GM23338 (cell line): ENCODE data around the gene NKAPD1. TPM values are rescaled to one million over a fixed set of nuclear protein-coding genes. Genes with fewer than 3 reads are reported as not detected.

Source experiments
- ATAC-seq: fragments of 200-7000 bp; cut with Tn5 transposase; 3 replicates; pipeline ENCODE4 v1.9.1; 2020
- DNase-seq: peaks from one replicate; pipeline ENCODE4 v3.0.0-alpha.2; 2015; ENCODE audit warnings: low spot score
- H2AFZ ChIP-seq: fragments of 200-600 bp; sonication (generic); 2 replicates; pipeline ENCODE4 v1.8.0; 2016; ENCODE audit warnings: antibody characterized with exemption, mild to moderate bottlenecking, moderate library complexity
- H3F3A ChIP-seq: fragments of 200-600 bp; sonication (generic); replicated peaks from 2 replicates; pipeline ENCODE4 v1.8.0; 2017; ENCODE audit warnings: antibody characterized with exemption, mixed run types, low read depth
- H3K27ac ChIP-seq: fragments of 200-600 bp; sonication (generic); 2 replicates; pipeline ENCODE4 v1.6.1; 2016; ENCODE audit warnings: low read depth
- H3K27me3 ChIP-seq: fragments of 200-600 bp; sonication (generic); 2 replicates; pipeline ENCODE4 v1.8.0; 2016; ENCODE audit warnings: mild to moderate bottlenecking, mixed run types, moderate library complexity; ENCODE audit not compliant: insufficient read depth
- H3K36me3 ChIP-seq: fragments of 200-600 bp; sonication (generic); 2 replicates; pipeline ENCODE4 v1.8.0; 2016; ENCODE audit warnings: mild to moderate bottlenecking; ENCODE audit not compliant: insufficient read depth
- H3K4me1 ChIP-seq: fragments of 200-600 bp; sonication (generic); 2 replicates; pipeline ENCODE4 v1.8.0; 2016; ENCODE audit warnings: mild to moderate bottlenecking, moderate library complexity; ENCODE audit not compliant: insufficient read depth
- H3K4me2 ChIP-seq: fragments of 200-600 bp; sonication (generic); 2 replicates; pipeline ENCODE4 v1.7.1; 2017; ENCODE audit warnings: mixed run types
- H3K4me3 ChIP-seq: fragments of 200-600 bp; sonication (generic); 2 replicates; pipeline ENCODE4 v1.6.1; 2016; ENCODE audit warnings: mixed run types
- H3K79me2 ChIP-seq: fragments of 200-600 bp; sonication (generic); replicated peaks from 2 replicates; pipeline ENCODE4 v1.8.0; 2017; ENCODE audit warnings: mild to moderate bottlenecking; ENCODE audit not compliant: insufficient read depth
- H3K9me2 ChIP-seq: fragments of 200-600 bp; sonication (generic); 2 replicates; pipeline ENCODE4 v1.8.0; 2017; ENCODE audit not compliant: insufficient read depth
- H4K20me1 ChIP-seq: fragments of 200-600 bp; sonication (generic); replicated peaks from 2 replicates; pipeline ENCODE4 v1.8.0; 2017; ENCODE audit warnings: mild to moderate bottlenecking; ENCODE audit not compliant: insufficient read depth
- H3K27ac Mint-ChIP-seq: 2 replicates; pipeline ENCODE4 v1.8.0; 2020; ENCODE audit warnings: inconsistent platforms, mild to moderate bottlenecking, moderate library complexity, mixed read lengths
- H3K27me3 Mint-ChIP-seq: 3 replicates; pipeline ENCODE4 v1.8.0; 2022; ENCODE audit warnings: low read depth, mild to moderate bottlenecking, moderate library complexity, mixed read lengths, inconsistent platforms; ENCODE audit not compliant: insufficient read depth, poor library complexity
- H3K36me3 Mint-ChIP-seq: 3 replicates; pipeline ENCODE4 v1.8.0; 2021; ENCODE audit warnings: low read depth, mild to moderate bottlenecking, inconsistent platforms, moderate library complexity, mixed read lengths
- H3K4me1 Mint-ChIP-seq: 3 replicates; pipeline ENCODE4 v1.8.0; 2020; ENCODE audit warnings: mild to moderate bottlenecking, inconsistent platforms, mixed read lengths
- H3K4me3 Mint-ChIP-seq: 3 replicates; pipeline ENCODE4 v1.8.0; 2021; ENCODE audit warnings: moderate library complexity, mild to moderate bottlenecking, inconsistent platforms, mixed read lengths
- H3K9me3 Mint-ChIP-seq: 3 replicates; pipeline ENCODE4 v1.8.0; 2020; ENCODE audit warnings: moderate library complexity, mild to moderate bottlenecking, inconsistent platforms, mixed read lengths
- CREB1 ChIP-seq: fragments of 250-450 bp; sonication (Bioruptor Pico); IDR thresholded peaks from 2 replicates; pipeline ENCODE4 v1.5.0; 2020; ENCODE audit warnings: low read depth, mild to moderate bottlenecking, moderate library complexity
- EZH2 ChIP-seq: fragments of 200-600 bp; sonication (generic); IDR thresholded peaks from one replicate; pipeline ENCODE4 v1.8.0; 2017; ENCODE audit warnings: antibody characterized with exemption, mild to moderate bottlenecking, low read depth; ENCODE audit not compliant: unreplicated experiment
- EZH2phosphoT487 ChIP-seq: fragments of 200-600 bp; sonication (generic); IDR thresholded peaks from one replicate; pipeline ENCODE4 v1.8.1; 2018; ENCODE audit warnings: antibody characterized with exemption; ENCODE audit not compliant: unreplicated experiment
- JUNB ChIP-seq: IDR thresholded peaks from one replicate; pipeline ENCODE4 v1.6.1; 2016; ENCODE audit warnings: antibody characterized with exemption; ENCODE audit not compliant: unreplicated experiment
- NANOG ChIP-seq: IDR thresholded peaks from 2 replicates; pipeline ENCODE4 v1.6.1; 2016; ENCODE audit warnings: antibody characterized with exemption, borderline replicate concordance
- POLR2AphosphoS5 ChIP-seq: IDR thresholded peaks from 2 replicates; pipeline ENCODE4 v1.6.1; 2016; ENCODE audit warnings: antibody characterized with exemption, low read depth
- ZNF114 ChIP-seq: fragments of 250-450 bp; sonication (Bioruptor Pico); IDR thresholded peaks from 2 replicates; pipeline ENCODE4 v1.5.0; 2020; ENCODE audit warnings: mild to moderate bottlenecking, moderate library complexity
- polyA plus RNA-seq: library from polyadenylated mRNA; unstranded; fragments of >200 nt; fragmentation: Nextera tagmentation; extraction: Ambion mirVana; gene quantifications from 2 replicates; pipeline ENCODE4 v1.2.1, GENCODE V29; 2016
- total RNA-seq: library from RNA; depleted of rRNA; stranded (reverse); fragments of >200 nt; shearing (Covaris generic); gene quantifications from 2 replicates; pipeline ENCODE4 v1.2.3, GENCODE V29; 2014
- TF ChIP-seq, protein P1 (sequence below): IDR thresholded peaks from one replicate; pipeline ENCODE4 v1.6.1; 2018; ENCODE audit warnings: antibody characterized with exemption; ENCODE audit not compliant: unreplicated experiment
- TF ChIP-seq, protein P2 (sequence below): IDR thresholded peaks from 2 replicates; pipeline ENCODE4 v1.6.1; 2016; ENCODE audit warnings: antibody characterized with exemption
- TF ChIP-seq, protein P3 (sequence below), 2 experiments: fragments of 200-600 bp in 1 of 2; sonication (generic) in 1 of 2; conservative IDR thresholded peaks; 2 replicates each; pipeline versions ENCODE4 v1.5.1 to v1.6.1; 2016 to 2017; ENCODE audit warnings: antibody characterized with exemption in 2 of 2, low read depth in 2 of 2, mild to moderate bottlenecking in 2 of 2, moderate library complexity in 1 of 2

Gene NKAPD1
- total and polyA plus RNA-seq, 2 experiments from 2014 or later = 14.6 to 40.6 TPM

GRCh38 chr11:112085822-112086421, 11.8 kb downstream of the NKAPD1 start (continued):
- TF ChIP-seq, protein P1, sequence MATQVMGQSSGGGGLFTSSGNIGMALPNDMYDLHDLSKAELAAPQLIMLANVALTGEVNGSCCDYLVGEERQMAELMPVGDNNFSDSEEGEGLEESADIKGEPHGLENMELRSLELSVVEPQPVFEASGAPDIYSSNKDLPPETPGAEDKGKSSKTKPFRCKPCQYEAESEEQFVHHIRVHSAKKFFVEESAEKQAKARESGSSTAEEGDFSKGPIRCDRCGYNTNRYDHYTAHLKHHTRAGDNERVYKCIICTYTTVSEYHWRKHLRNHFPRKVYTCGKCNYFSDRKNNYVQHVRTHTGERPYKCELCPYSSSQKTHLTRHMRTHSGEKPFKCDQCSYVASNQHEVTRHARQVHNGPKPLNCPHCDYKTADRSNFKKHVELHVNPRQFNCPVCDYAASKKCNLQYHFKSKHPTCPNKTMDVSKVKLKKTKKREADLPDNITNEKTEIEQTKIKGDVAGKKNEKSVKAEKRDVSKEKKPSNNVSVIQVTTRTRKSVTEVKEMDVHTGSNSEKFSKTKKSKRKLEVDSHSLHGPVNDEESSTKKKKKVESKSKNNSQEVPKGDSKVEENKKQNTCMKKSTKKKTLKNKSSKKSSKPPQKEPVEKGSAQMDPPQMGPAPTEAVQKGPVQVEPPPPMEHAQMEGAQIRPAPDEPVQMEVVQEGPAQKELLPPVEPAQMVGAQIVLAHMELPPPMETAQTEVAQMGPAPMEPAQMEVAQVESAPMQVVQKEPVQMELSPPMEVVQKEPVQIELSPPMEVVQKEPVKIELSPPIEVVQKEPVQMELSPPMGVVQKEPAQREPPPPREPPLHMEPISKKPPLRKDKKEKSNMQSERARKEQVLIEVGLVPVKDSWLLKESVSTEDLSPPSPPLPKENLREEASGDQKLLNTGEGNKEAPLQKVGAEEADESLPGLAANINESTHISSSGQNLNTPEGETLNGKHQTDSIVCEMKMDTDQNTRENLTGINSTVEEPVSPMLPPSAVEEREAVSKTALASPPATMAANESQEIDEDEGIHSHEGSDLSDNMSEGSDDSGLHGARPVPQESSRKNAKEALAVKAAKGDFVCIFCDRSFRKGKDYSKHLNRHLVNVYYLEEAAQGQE = no peak
- TF ChIP-seq POLR2AphosphoS5 (no peak), JUNB (no peak), CREB1 (no peak), EZH2phosphoT487 (no peak), NANOG (no peak)
- TF ChIP-seq, protein P2, sequence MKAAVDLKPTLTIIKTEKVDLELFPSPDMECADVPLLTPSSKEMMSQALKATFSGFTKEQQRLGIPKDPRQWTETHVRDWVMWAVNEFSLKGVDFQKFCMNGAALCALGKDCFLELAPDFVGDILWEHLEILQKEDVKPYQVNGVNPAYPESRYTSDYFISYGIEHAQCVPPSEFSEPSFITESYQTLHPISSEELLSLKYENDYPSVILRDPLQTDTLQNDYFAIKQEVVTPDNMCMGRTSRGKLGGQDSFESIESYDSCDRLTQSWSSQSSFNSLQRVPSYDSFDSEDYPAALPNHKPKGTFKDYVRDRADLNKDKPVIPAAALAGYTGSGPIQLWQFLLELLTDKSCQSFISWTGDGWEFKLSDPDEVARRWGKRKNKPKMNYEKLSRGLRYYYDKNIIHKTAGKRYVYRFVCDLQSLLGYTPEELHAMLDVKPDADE = no peak
- TF ChIP-seq, protein P3, sequence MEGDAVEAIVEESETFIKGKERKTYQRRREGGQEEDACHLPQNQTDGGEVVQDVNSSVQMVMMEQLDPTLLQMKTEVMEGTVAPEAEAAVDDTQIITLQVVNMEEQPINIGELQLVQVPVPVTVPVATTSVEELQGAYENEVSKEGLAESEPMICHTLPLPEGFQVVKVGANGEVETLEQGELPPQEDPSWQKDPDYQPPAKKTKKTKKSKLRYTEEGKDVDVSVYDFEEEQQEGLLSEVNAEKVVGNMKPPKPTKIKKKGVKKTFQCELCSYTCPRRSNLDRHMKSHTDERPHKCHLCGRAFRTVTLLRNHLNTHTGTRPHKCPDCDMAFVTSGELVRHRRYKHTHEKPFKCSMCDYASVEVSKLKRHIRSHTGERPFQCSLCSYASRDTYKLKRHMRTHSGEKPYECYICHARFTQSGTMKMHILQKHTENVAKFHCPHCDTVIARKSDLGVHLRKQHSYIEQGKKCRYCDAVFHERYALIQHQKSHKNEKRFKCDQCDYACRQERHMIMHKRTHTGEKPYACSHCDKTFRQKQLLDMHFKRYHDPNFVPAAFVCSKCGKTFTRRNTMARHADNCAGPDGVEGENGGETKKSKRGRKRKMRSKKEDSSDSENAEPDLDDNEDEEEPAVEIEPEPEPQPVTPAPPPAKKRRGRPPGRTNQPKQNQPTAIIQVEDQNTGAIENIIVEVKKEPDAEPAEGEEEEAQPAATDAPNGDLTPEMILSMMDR (conservative IDR thresholded peaks at IDR 0.05; ENCODE audit: low read depth in 2 of 2) = no peak

DNA sequence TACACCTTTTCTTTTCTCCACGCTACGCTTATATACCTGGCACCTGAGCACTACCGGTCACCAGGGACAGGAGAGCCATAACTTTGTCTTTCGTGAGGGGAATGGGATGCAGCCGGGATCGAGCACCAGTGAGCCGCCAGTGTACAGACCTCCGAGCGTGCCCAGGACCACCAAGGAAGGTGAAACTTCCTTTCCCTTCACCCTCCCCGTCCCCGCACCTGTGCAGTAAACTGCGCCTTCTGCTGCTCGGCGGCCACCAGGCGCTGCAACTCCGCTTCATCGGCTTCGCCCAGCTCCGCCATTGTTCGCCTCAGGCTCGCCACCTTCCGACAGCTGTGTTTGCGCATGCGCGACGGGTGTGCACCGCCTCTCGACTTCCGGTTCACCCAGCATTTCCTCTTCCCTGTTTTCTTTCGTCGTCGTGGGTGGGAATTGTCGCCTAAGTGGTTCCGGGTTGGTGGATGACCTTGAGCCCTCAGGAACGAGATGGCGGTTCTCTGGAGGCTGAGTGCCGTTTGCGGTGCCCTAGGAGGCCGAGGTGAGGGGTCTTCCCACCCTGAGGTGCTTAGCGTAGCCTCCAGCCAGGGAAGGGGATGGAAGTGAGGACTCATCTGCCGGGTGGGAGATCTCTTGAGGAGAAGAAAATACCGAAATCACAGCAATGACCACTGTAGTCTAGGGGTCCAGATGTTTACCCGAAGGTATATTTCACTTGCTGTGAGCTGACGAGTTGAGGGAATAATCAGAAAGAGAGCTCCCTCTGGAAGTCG, 12.5 kb downstream of the NKAPD1 start, which contains the start of the genes SDHD and TIMM8B:
Gene SDHD, plus strand, starts transcription at position 452 of the 770 bp plus-strand sequence. Its CDS starts 35 bp downstream, at position 487.
Gene TIMM8B, minus strand, starts transcription at position 335 of the 770 bp plus-strand sequence. Its CDS starts 33 bp downstream, at position 302.
- peaks cover 91% of the 10 kb centered on the region for H3K36me3 Mint-ChIP-seq
- H3K27me3 Mint-ChIP-seq = peaks cover 19% of the 10 kb centered on the region
- Histone ChIP-seq H3F3A (peaks cover 11% of the 10 kb centered on the region; the same call in 1 of the 2 replicates), H3K4me2 (peak within 1 kb of the TSS; percentile 95), H3K4me1 (peaks cover 7% of the 10 kb centered on the region), H3K27me3 (no peaks in the 10 kb centered on the region), H3K36me3 (peaks cover 61% of the 10 kb centered on the region), H2AFZ (peak within 1 kb of the TSS; percentile 84; the same call in 1 of the 2 replicates), H3K27ac (peak within 1 kb of the TSS; percentile 67), H3K4me3 (peak within 1 kb of the TSS; percentile 91), H4K20me1 (peaks cover 12% of the 10 kb centered on the region), H3K9me2 (no peaks in the 10 kb centered on the region), H3K79me2 (peaks cover 53% of the 10 kb centered on the region)
- ATAC-seq = peak; percentile 97
- peaks cover 4% of the 10 kb centered on the region; the same call in 2 of the 3 replicates for H3K9me3 Mint-ChIP-seq
- peak within 1 kb of the TSS; percentile 100 for H3K4me3 Mint-ChIP-seq
- TF ChIP-seq CREB1 (peak; percentile 67), NANOG (no peak; the same call in 1 of the 2 replicates), EZH2 (no peak), ZNF114 (no peak), POLR2AphosphoS5 (peak; percentile 96)
- TF ChIP-seq, protein P2 = peak; percentile 88
- TF ChIP-seq, protein P3 (conservative IDR thresholded peaks at IDR 0.05; ENCODE audit: low read depth in 2 of 2) = peak in 1 of 2 experiments; percentile 20; a peak in 2 of 4 replicates
- TF ChIP-seq, protein P1 = peak; percentile 31
- peaks cover 20% of the 10 kb centered on the region for H3K4me1 Mint-ChIP-seq
- DNase-seq = peak; percentile 98
- H3K27ac Mint-ChIP-seq = peak within 1 kb of the TSS; percentile 98
